Hepatocyte (in vitro differentiated cells): ENCODE data around the gene PURA. TPM values are rescaled to one million over a fixed set of nuclear protein-coding genes. Genes with fewer than 3 reads are reported as not detected.
A peak's percentile ranks its signal among the peaks of the same experiment; 100 is the strongest.

Experiments used
- DNase-seq: peaks from one replicate; pipeline ENCODE4 v3.0.0-alpha.2; 2016; ENCODE audit warnings: low spot score
- H2AFZ ChIP-seq: fragments of 200-600 bp; sonication (generic); 2 replicates; pipeline ENCODE4 v1.6.0; 2016; ENCODE audit warnings: antibody characterized with exemption, mild to moderate bottlenecking
- H3K27ac ChIP-seq: fragments of 200-600 bp; sonication (generic); 2 replicates; pipeline ENCODE4 v1.5.1; 2016; ENCODE audit warnings: mild to moderate bottlenecking
- H3K27me3 ChIP-seq: fragments of 200-600 bp; sonication (generic); 2 replicates; pipeline ENCODE4 v1.6.1; 2016
- H3K36me3 ChIP-seq: fragments of 200-600 bp; sonication (generic); replicated peaks from 2 replicates; pipeline ENCODE4 v1.5.1; 2016; ENCODE audit warnings: low read depth; ENCODE audit not compliant: insufficient read depth
- H3K4me1 ChIP-seq: fragments of 200-600 bp; sonication (generic); 2 replicates; pipeline ENCODE4 v1.5.1; 2016; ENCODE audit warnings: mild to moderate bottlenecking, moderate library complexity; ENCODE audit not compliant: insufficient read depth
- H3K4me2 ChIP-seq: fragments of 200-600 bp; sonication (generic); 2 replicates; pipeline ENCODE4 v1.6.0; 2016
- H3K4me3 ChIP-seq: fragments of 200-600 bp; sonication (generic); 2 replicates; pipeline ENCODE4 v1.5.1; 2016; ENCODE audit warnings: mild to moderate bottlenecking
- H3K79me2 ChIP-seq: fragments of 200-600 bp; sonication (generic); 2 replicates; pipeline ENCODE4 v1.6.0; 2017; ENCODE audit warnings: mild to moderate bottlenecking
- H3K9me2 ChIP-seq: fragments of 200-600 bp; sonication (generic); replicated peaks from 2 replicates; pipeline ENCODE4 v1.6.0; 2017; ENCODE audit warnings: mild to moderate bottlenecking; ENCODE audit not compliant: insufficient read depth
- H3K9me3 ChIP-seq: fragments of 200-600 bp; sonication (generic); 2 replicates; pipeline ENCODE4 v1.5.1; 2016; ENCODE audit warnings: low read depth, mild to moderate bottlenecking
- H4K20me1 ChIP-seq: fragments of 200-600 bp; sonication (generic); 2 replicates; pipeline ENCODE4 v1.6.0; 2016; ENCODE audit warnings: mild to moderate bottlenecking; ENCODE audit not compliant: insufficient read depth, poor library complexity, severe bottlenecking
- EZH2 ChIP-seq: fragments of 200-600 bp; sonication (generic); IDR thresholded peaks from 2 replicates; pipeline ENCODE4 v1.6.1; 2016; ENCODE audit warnings: antibody characterized with exemption, mild to moderate bottlenecking, borderline replicate concordance
- EZH2phosphoT487 ChIP-seq: fragments of 200-600 bp; sonication (generic); IDR thresholded peaks from one replicate; pipeline ENCODE4 v1.6.1; 2018; ENCODE audit warnings: antibody characterized with exemption, mild to moderate bottlenecking, low read depth, moderate library complexity; ENCODE audit not compliant: unreplicated experiment, severe bottlenecking
- WGBS: methylation state at CpG from one replicate; pipeline ENCODE4 v1.1.6; 2016; ENCODE audit warnings: low lambda C conversion rate; ENCODE audit errors: missing lambda C conversion rate; 5-methylcytosine and 5-hydroxymethylcytosine counted together
- polyA plus RNA-seq: library from polyadenylated mRNA; unstranded; fragments of >200 nt; fragmentation: Nextera tagmentation; extraction: Ambion mirVana; gene quantifications from 2 replicates; pipeline ENCODE4 v1.2.1, GENCODE V29; 2016
- total RNA-seq: library from RNA; depleted of rRNA; stranded (reverse); fragments of >200 nt; gene quantifications from 2 replicates; pipeline ENCODE4 v1.2.3, GENCODE V29; 2014
- TF ChIP-seq, protein P1 (sequence below): fragments of 200-600 bp; sonication (generic); IDR thresholded peaks from 2 replicates; pipeline ENCODE4 v1.5.1; 2016; ENCODE audit warnings: antibody characterized with exemption, mild to moderate bottlenecking; ENCODE audit not compliant: poor library complexity

PURA gene
- total and polyA plus RNA-seq, 2 experiments from 2014 or later: 7.4 to 13.8 TPM

DNA sequence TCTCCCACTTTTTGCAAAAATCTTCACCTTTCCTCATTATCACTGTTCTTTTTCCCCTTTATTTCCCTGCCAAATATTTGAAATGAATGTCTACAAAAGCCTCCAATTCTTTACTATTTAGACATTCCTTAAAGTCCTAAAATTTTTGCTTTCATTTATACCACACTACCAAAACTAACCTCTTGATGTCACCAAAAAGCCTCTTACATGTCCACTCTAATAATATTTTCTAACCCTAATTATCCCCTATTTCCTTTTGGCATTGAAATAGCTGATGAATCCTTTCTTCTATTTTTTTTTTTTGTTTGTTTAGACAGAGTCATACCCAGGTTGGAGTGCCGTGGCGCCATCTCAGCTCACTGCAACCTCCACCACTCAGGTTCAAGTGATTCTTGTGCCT lies 38.5 kb upstream of the PURA start:
- no peaks in the 10 kb centered on the region for H4K20me1 ChIP-seq
- H3K4me1 ChIP-seq: no peaks in the 10 kb centered on the region
- H3K36me3 ChIP-seq: no peaks in the 10 kb centered on the region
- H3K27me3 ChIP-seq: peaks cover 44% of the 10 kb centered on the region
- no peak overlapping the region for H3K4me2 ChIP-seq
- DNase-seq: no peak
- H3K4me3 ChIP-seq: no peak overlapping the region
- no peaks in the 10 kb centered on the region for H3K79me2 ChIP-seq
- WGBS: 64% methylated on average over 2 of the region's 2 CpGs
- H3K9me3 ChIP-seq: no peaks in the 10 kb centered on the region
- TF ChIP-seq EZH2phosphoT487 (no peak), EZH2 (no peak)
- TF ChIP-seq, protein P1, sequence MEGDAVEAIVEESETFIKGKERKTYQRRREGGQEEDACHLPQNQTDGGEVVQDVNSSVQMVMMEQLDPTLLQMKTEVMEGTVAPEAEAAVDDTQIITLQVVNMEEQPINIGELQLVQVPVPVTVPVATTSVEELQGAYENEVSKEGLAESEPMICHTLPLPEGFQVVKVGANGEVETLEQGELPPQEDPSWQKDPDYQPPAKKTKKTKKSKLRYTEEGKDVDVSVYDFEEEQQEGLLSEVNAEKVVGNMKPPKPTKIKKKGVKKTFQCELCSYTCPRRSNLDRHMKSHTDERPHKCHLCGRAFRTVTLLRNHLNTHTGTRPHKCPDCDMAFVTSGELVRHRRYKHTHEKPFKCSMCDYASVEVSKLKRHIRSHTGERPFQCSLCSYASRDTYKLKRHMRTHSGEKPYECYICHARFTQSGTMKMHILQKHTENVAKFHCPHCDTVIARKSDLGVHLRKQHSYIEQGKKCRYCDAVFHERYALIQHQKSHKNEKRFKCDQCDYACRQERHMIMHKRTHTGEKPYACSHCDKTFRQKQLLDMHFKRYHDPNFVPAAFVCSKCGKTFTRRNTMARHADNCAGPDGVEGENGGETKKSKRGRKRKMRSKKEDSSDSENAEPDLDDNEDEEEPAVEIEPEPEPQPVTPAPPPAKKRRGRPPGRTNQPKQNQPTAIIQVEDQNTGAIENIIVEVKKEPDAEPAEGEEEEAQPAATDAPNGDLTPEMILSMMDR: peak; percentile 18
- no peak overlapping the region for H2AFZ ChIP-seq
- H3K9me2 ChIP-seq: no peaks in the 10 kb centered on the region
- no peak overlapping the region for H3K27ac ChIP-seq

- no peaks in the 10 kb centered on the region for H3K9me3 ChIP-seq
- no peak for DNase-seq
- no peaks in the 10 kb centered on the region for H3K4me1 ChIP-seq
- no peak overlapping the region for H3K4me2 ChIP-seq
- no peak overlapping the region for H2AFZ ChIP-seq
- no peaks in the 10 kb centered on the region for H3K79me2 ChIP-seq
- no peak overlapping the region for H3K27ac ChIP-seq
- H3K4me3 ChIP-seq: no peak overlapping the region
- H4K20me1 ChIP-seq: no peaks in the 10 kb centered on the region
- H3K36me3 ChIP-seq: no peaks in the 10 kb centered on the region
- peaks cover 45% of the 10 kb centered on the region for H3K27me3 ChIP-seq
- 90% methylated on average over 1 of the region's 1 CpG for WGBS
- TF ChIP-seq, protein P1: no peak
- no peak for TF ChIP-seq EZH2phosphoT487
- no peak for TF ChIP-seq EZH2
- no peaks in the 10 kb centered on the region for H3K9me2 ChIP-seq
Observed at GRCh38 chr5:140076142-140076541, 37.8 kb upstream of the PURA start.

GRCh38 chr5:140076788-140077187 lies 37.1 kb upstream of the PURA start:
- H4K20me1 ChIP-seq: no peaks in the 10 kb centered on the region
- H2AFZ ChIP-seq: no peak overlapping the region
- no peak overlapping the region for H3K4me3 ChIP-seq
- DNase-seq: no peak
- WGBS: 85% methylated on average over 2 of the region's 2 CpGs
- H3K36me3 ChIP-seq: no peaks in the 10 kb centered on the region
- no peaks in the 10 kb centered on the region for H3K79me2 ChIP-seq
- peaks cover 47% of the 10 kb centered on the region for H3K27me3 ChIP-seq
- H3K4me1 ChIP-seq: no peaks in the 10 kb centered on the region
- no peak overlapping the region for H3K27ac ChIP-seq
- H3K9me2 ChIP-seq: no peaks in the 10 kb centered on the region
- H3K9me3 ChIP-seq: no peaks in the 10 kb centered on the region
- TF ChIP-seq EZH2phosphoT487: no peak
- TF ChIP-seq, protein P1: no peak
- H3K4me2 ChIP-seq: no peak overlapping the region

- no peak overlapping the region for H3K27ac ChIP-seq
- H3K4me2 ChIP-seq: no peak overlapping the region
- H3K9me3 ChIP-seq: no peaks in the 10 kb centered on the region
- no peak for TF ChIP-seq EZH2phosphoT487
- TF ChIP-seq, protein P1: no peak
- TF ChIP-seq EZH2: no peak
- no peaks in the 10 kb centered on the region for H3K36me3 ChIP-seq
- no peaks in the 10 kb centered on the region for H3K9me2 ChIP-seq
- no peak overlapping the region for H3K4me3 ChIP-seq
- no peaks in the 10 kb centered on the region for H3K79me2 ChIP-seq
- H4K20me1 ChIP-seq: no peaks in the 10 kb centered on the region
- no peak for DNase-seq
- H3K27me3 ChIP-seq: peaks cover 40% of the 10 kb centered on the region
- H2AFZ ChIP-seq: no peak overlapping the region
- no peaks in the 10 kb centered on the region for H3K4me1 ChIP-seq
- WGBS: 48% methylated on average over 1 of the region's 1 CpG
Observed at GRCh38 chr5:140083120-140083519, 30.8 kb upstream of the PURA start.
